ENCODE data around the gene C3AR1. TPM values are rescaled to one million over a fixed set of nuclear protein-coding genes. Genes with fewer than 3 reads are reported as not detected.

The C3AR1 gene
- total and polyA plus RNA-seq, 2 donors (not counting 3 experiments of a cell fraction or from before 2014, with no cell fraction given): 0.22 to 0.70 TPM

DNA sequence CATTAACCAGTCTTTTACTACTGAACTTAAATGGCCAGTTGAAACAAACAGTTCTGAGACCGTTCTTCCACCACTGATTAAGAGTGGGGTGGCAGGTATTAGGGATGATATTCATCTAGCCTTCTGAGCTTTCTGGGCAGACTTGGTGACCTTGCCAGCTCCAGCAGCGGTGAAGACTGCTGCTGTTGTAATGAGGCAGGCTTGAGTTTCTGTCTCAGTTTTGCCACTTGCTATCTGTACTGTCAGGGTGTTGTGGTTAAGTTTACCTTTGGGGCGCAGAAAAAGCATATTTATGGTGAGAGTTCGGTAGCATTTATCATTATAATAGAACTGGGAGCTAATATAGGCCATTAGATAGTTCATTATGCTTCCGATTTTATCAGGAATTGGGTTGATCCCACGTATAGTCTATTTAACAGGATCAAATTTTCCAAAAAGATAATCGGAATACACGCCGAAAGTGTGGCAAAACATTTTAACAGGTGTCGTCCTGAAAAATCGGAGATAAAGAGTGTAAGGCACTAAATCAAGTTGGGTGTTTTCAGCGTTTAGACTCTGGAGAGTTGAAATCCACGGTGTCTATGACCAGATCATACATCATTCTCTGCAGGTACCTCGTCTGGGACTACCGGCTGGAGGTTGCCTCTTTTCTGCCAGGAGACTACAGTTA, 15.2 kb upstream of the C3AR1 start:
- Histone ChIP-seq H3K4me1 (ENCODE audit: control insufficient read depth, extremely low read depth, insufficient read depth, low read length) (peaks cover 22% of the 10 kb centered on the region), H3K79me2 (ENCODE audit: control insufficient read depth, insufficient read depth, low read length) (peaks cover 35% of the 10 kb centered on the region), H3K36me3 (ENCODE audit: control insufficient read depth in 2 of 2, extremely low read depth in 1 of 2, insufficient read depth in 2 of 2, low read length in 2 of 2) (no peaks in the 10 kb centered on the region), H3K9ac (replicated peaks; ENCODE audit: extremely low read depth, insufficient read depth, low read length) (peak overlapping the region; percentile 90), H3K9me1 (replicated peaks; ENCODE audit: control insufficient read depth, extremely low read depth, insufficient read depth, low read length) (no peaks in the 10 kb centered on the region), H4K20me1 (replicated peaks; ENCODE audit: control insufficient read depth, extremely low read depth, insufficient read depth, low read length) (no peaks in the 10 kb centered on the region), H3K4me3 (replicated peaks in 1 of 3; ENCODE audit: insufficient read depth in 1 of 3, low read depth in 1 of 3, low read length in 3 of 3) (peak overlapping the region; percentile 74 to 93 (median 82)), H3K4me2 (ENCODE audit: insufficient read depth, low read length) (peak overlapping the region; percentile 88), H3K27me3 (ENCODE audit: control insufficient read depth in 2 of 2, insufficient read depth in 2 of 2, low read length in 2 of 2) (no peaks in the 10 kb centered on the region), H3K9me3 (replicated peaks; ENCODE audit: control insufficient read depth, insufficient read depth, low read length) (no peaks in the 10 kb centered on the region), H3K27ac (ENCODE audit: insufficient read depth, low read depth, low read length) (peak overlapping the region; percentile 85), H2AFZ (ENCODE audit: low read depth, low read length) (peak overlapping the region; percentile 99)
- ChIA-PET CTCF (interaction anchor here (1.0 to 8.9 kb wide), 2 partner anchors 35 to 44 kb away, joined by 3 to 254 read pairs; no protein-coding TSS in a partner anchor), POLR2A (no interaction called here)
- TSS peak; percentile 95 for BruUV-seq (replicated peaks)
- TF ChIP-seq POLR2A (IDR thresholded peaks at IDR 0.05; ENCODE audit: low read depth, low read length) (no peak), FOS (IDR thresholded peaks at IDR 0.05; ENCODE audit: borderline replicate concordance, insufficient read depth, low read length) (no peak)
- intact Hi-C loops (cut with micrococcal nuclease) (no loop called here), dilution Hi-C loops (cut with MboI; ENCODE audit: extremely low pct_ligation_motif_present, low sequenced_read_pairs) (no loop called here)
- DNase-seq (ENCODE audit: low read depth, low spot score) (no peak), FAIRE-seq (no peak)

DNA sequence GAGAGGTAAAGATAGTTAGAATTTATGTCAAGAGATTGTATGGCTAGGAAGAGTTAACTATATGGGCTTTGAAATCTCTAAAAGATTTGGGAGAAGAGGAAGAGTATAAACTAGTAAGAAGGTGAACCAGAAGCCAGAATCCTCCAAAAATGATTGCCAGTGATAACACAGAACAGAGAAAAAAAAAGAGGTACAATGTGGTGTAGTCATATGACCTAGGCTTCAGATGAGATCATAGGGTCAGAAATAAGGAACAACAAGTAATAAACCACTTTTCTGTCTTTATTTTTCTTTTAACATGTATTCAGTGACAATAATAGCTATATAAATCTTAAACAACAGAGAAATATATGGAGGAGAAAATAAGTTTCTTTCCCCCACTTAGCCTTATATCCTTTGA, 14.0 kb upstream of the C3AR1 start:
- H3K9ac ChIP-seq (replicated peaks; ENCODE audit: extremely low read depth, insufficient read depth, low read length): no peak overlapping the region
- no peak overlapping the region for H3K4me2 ChIP-seq (ENCODE audit: insufficient read depth, low read length)
- peaks cover 22% of the 10 kb centered on the region for H3K4me1 ChIP-seq (ENCODE audit: control insufficient read depth, extremely low read depth, insufficient read depth, low read length)
- H3K27ac ChIP-seq (ENCODE audit: insufficient read depth, low read depth, low read length): no peak overlapping the region
- no peak overlapping the region for H2AFZ ChIP-seq (ENCODE audit: low read depth, low read length)
- no peaks in the 10 kb centered on the region for H3K9me3 ChIP-seq (replicated peaks; ENCODE audit: control insufficient read depth, insufficient read depth, low read length)
- peaks cover 29% of the 10 kb centered on the region for H3K79me2 ChIP-seq (ENCODE audit: control insufficient read depth, insufficient read depth, low read length)
- no peak for TF ChIP-seq FOS (IDR thresholded peaks at IDR 0.05; ENCODE audit: borderline replicate concordance, insufficient read depth, low read length)
- no peak for TF ChIP-seq MYC (IDR thresholded peaks at IDR 0.05; ENCODE audit: low read depth, low read length)
- TF ChIP-seq, protein P1, sequence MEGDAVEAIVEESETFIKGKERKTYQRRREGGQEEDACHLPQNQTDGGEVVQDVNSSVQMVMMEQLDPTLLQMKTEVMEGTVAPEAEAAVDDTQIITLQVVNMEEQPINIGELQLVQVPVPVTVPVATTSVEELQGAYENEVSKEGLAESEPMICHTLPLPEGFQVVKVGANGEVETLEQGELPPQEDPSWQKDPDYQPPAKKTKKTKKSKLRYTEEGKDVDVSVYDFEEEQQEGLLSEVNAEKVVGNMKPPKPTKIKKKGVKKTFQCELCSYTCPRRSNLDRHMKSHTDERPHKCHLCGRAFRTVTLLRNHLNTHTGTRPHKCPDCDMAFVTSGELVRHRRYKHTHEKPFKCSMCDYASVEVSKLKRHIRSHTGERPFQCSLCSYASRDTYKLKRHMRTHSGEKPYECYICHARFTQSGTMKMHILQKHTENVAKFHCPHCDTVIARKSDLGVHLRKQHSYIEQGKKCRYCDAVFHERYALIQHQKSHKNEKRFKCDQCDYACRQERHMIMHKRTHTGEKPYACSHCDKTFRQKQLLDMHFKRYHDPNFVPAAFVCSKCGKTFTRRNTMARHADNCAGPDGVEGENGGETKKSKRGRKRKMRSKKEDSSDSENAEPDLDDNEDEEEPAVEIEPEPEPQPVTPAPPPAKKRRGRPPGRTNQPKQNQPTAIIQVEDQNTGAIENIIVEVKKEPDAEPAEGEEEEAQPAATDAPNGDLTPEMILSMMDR (IDR thresholded peaks at IDR 0.05; ENCODE audit: extremely low read depth in 1 of 2, insufficient read depth in 1 of 2, low read depth in 1 of 2, low read length in 2 of 2): no peak
- TF ChIP-seq EZH2 (IDR thresholded peaks at IDR 0.05; ENCODE audit: borderline replicate concordance, low read depth, low read length, severe bottlenecking): no peak
- TF ChIP-seq JUN (IDR thresholded peaks at IDR 0.05; ENCODE audit: borderline replicate concordance, insufficient read depth, insufficient read length, low read depth): no peak
- TF ChIP-seq POLR2A (IDR thresholded peaks at IDR 0.05; ENCODE audit: low read depth, low read length): no peak
- TF ChIP-seq POLR2AphosphoS5 (IDR thresholded peaks at IDR 0.05; ENCODE audit: insufficient read depth, low read depth, low read length): no peak
- TF ChIP-seq, protein P2, sequence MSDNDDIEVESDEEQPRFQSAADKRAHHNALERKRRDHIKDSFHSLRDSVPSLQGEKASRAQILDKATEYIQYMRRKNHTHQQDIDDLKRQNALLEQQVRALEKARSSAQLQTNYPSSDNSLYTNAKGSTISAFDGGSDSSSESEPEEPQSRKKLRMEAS (IDR thresholded peaks at IDR 0.05; ENCODE audit: insufficient read depth, insufficient read length): no peak
- no peak for TF ChIP-seq GATA2 (IDR thresholded peaks at IDR 0.05; ENCODE audit: insufficient read depth, insufficient read length, low read depth, low read length)
- H3K9me1 ChIP-seq (replicated peaks; ENCODE audit: control insufficient read depth, extremely low read depth, insufficient read depth, low read length): no peaks in the 10 kb centered on the region
- DNase-seq (ENCODE audit: low read depth, low spot score) (no peak), FAIRE-seq (no peak)
- no TSS peak for BruUV-seq (replicated peaks)
- no peaks in the 10 kb centered on the region for H3K27me3 ChIP-seq (ENCODE audit: control insufficient read depth in 2 of 2, insufficient read depth in 2 of 2, low read length in 2 of 2)
- H4K20me1 ChIP-seq (replicated peaks; ENCODE audit: control insufficient read depth, extremely low read depth, insufficient read depth, low read length): no peaks in the 10 kb centered on the region
- POLR2A ChIA-PET: no interaction called here
- dilution Hi-C loops (cut with MboI; ENCODE audit: extremely low pct_ligation_motif_present, low sequenced_read_pairs) (no loop called here), intact Hi-C loops (cut with micrococcal nuclease) (no loop called here)
- CTCF ChIA-PET: interaction anchor here (8.9 kb wide), 1 partner anchor 34 kb away, joined by 254 read pairs; no protein-coding TSS in a partner anchor
- H3K4me3 ChIP-seq (replicated peaks in 1 of 3; ENCODE audit: insufficient read depth in 1 of 3, low read depth in 1 of 3, low read length in 3 of 3): no peak overlapping the region
- no peaks in the 10 kb centered on the region for H3K36me3 ChIP-seq (ENCODE audit: control insufficient read depth in 2 of 2, extremely low read depth in 1 of 2, insufficient read depth in 2 of 2, low read length in 2 of 2)

Measured in endothelial cell of umbilical vein (primary cell).